Thyroid gland (tissue), 4 donors: ENCODE measurements around the gene KLHL25.

ENCODE experiments used
- CTCF ChIP-seq, 6 experiments: fragments of 200-600 bp in 3 of 6; fragments of 450-650 bp in 3 of 6; sonication (generic) in 3 of 6; IDR thresholded peaks; one replicate each; pipeline ENCODE4 v1.5.1; 2016 to 2019; ENCODE audit warnings: antibody characterized with exemption in 6 of 6, mild to moderate bottlenecking in 2 of 6, inconsistent platforms in 1 of 6, moderate library complexity in 1 of 6
- POLR2A ChIP-seq, 2 donors: fragments of 450-650 bp; IDR thresholded peaks; one replicate each; pipeline ENCODE4 v1.6.1; 2017; ENCODE audit warnings: antibody characterized with exemption in 2 of 2, mild to moderate bottlenecking in 2 of 2, moderate library complexity in 1 of 2

- no peak for TF ChIP-seq CTCF (IDR thresholded peaks at IDR 0.05)
- TF ChIP-seq POLR2A (IDR thresholded peaks at IDR 0.05) = no peak
Measured at GRCh38 chr15:85832394-85832793, 37.7 kb upstream of the KLHL25 start.
